Astrocyte (in vitro differentiated cells and primary cell): ENCODE data around the gene LRRFIP1. TPM values are rescaled to one million over a fixed set of nuclear protein-coding genes. Genes with fewer than 3 reads are reported as not detected.

ENCODE experiments used
- DNase-seq: peaks from one replicate; pipeline ENCODE4 v3.0.0-alpha.2; 2010; ENCODE audit warnings: low read depth
- FAIRE-seq: peaks from 2 replicates; lab custom pipeline; 2011; peaks lifted over from hg19 to GRCh38; lab: Jason Lieb, UNC
- H2AFZ ChIP-seq: 2 replicates; pipeline ENCODE4 v1.6.0; 2012; ENCODE audit warnings: low read depth, low read length, inconsistent platforms
- H3K27ac ChIP-seq: 2 replicates; pipeline ENCODE4 v1.5.1; 2011; ENCODE audit warnings: low read depth, low read length, inconsistent platforms
- H3K27me3 ChIP-seq: 2 replicates; pipeline ENCODE4 v1.6.0; 2011; ENCODE audit warnings: low read length, inconsistent platforms; ENCODE audit not compliant: insufficient read depth
- H3K36me3 ChIP-seq: 2 replicates; pipeline ENCODE4 v1.5.1; 2011; ENCODE audit warnings: low read length, inconsistent platforms; ENCODE audit not compliant: insufficient read depth
- H3K4me1 ChIP-seq: 2 replicates; pipeline ENCODE4 v1.5.1; 2011; ENCODE audit warnings: low read length, inconsistent platforms; ENCODE audit not compliant: insufficient read depth
- H3K4me2 ChIP-seq: 2 replicates; pipeline ENCODE4 v1.6.0; 2012; ENCODE audit warnings: low read length, inconsistent platforms
- H3K4me3 ChIP-seq: 2 replicates; pipeline ENCODE4 v1.5.1; 2011; ENCODE audit warnings: low read depth, mild to moderate bottlenecking, low read length, inconsistent platforms; ENCODE audit not compliant: insufficient read depth
- H3K79me2 ChIP-seq: 2 replicates; pipeline ENCODE4 v1.6.0; 2012; ENCODE audit warnings: mild to moderate bottlenecking, low read length, inconsistent platforms; ENCODE audit not compliant: insufficient read depth
- H3K9ac ChIP-seq: 2 replicates; pipeline ENCODE4 v1.6.0; 2012; ENCODE audit warnings: mild to moderate bottlenecking, low read length, inconsistent platforms
- H3K9me3 ChIP-seq: 2 replicates; pipeline ENCODE4 v1.5.1; 2012; ENCODE audit warnings: low read depth, mild to moderate bottlenecking, low read length, inconsistent platforms; ENCODE audit not compliant: insufficient read depth
- H4K20me1 ChIP-seq: 2 replicates; pipeline ENCODE4 v1.6.0; 2012; ENCODE audit warnings: low read length, inconsistent platforms; ENCODE audit not compliant: insufficient read depth
- H3K27ac Mint-ChIP-seq: one replicate; pipeline ENCODE4 v1.8.0; 2021; ENCODE audit warnings: mild to moderate bottlenecking, mixed read lengths; ENCODE audit not compliant: unreplicated experiment
- H3K27me3 Mint-ChIP-seq: one replicate; pipeline ENCODE4 v1.8.0; 2021; ENCODE audit warnings: low read depth, mixed read lengths; ENCODE audit not compliant: unreplicated experiment
- H3K36me3 Mint-ChIP-seq: one replicate; pipeline ENCODE4 v1.8.0; 2021; ENCODE audit warnings: low read depth, mixed read lengths; ENCODE audit not compliant: unreplicated experiment
- H3K4me1 Mint-ChIP-seq: one replicate; pipeline ENCODE4 v1.8.0; 2021; ENCODE audit warnings: low read depth, mixed read lengths; ENCODE audit not compliant: unreplicated experiment
- H3K4me3 Mint-ChIP-seq: one replicate; pipeline ENCODE4 v1.8.0; 2021; ENCODE audit warnings: mild to moderate bottlenecking, moderate library complexity, mixed read lengths; ENCODE audit not compliant: unreplicated experiment
- H3K9me3 Mint-ChIP-seq: one replicate; pipeline ENCODE4 v1.8.0; 2021; ENCODE audit warnings: mild to moderate bottlenecking, mixed read lengths; ENCODE audit not compliant: unreplicated experiment
- EZH2 ChIP-seq: IDR thresholded peaks from 2 replicates; pipeline ENCODE4 v1.6.1; 2012; ENCODE audit warnings: mild to moderate bottlenecking, low read length, inconsistent platforms; ENCODE audit not compliant: insufficient read depth
- total RNA-seq: library from RNA; stranded (reverse); gene quantifications from 2 replicates; pipeline ENCODE4 v1.2.1, GENCODE V29; 2021
- TF ChIP-seq, protein P1 (sequence below): IDR thresholded peaks from 2 replicates; pipeline ENCODE4 v1.5.1; 2011; ENCODE audit warnings: low read depth, mild to moderate bottlenecking, inconsistent platforms, low read length, moderate library complexity; ENCODE audit not compliant: insufficient read depth

LRRFIP1 gene
- total RNA-seq, 1 donor from 2014 or later, result 83.3 TPM

DNA sequence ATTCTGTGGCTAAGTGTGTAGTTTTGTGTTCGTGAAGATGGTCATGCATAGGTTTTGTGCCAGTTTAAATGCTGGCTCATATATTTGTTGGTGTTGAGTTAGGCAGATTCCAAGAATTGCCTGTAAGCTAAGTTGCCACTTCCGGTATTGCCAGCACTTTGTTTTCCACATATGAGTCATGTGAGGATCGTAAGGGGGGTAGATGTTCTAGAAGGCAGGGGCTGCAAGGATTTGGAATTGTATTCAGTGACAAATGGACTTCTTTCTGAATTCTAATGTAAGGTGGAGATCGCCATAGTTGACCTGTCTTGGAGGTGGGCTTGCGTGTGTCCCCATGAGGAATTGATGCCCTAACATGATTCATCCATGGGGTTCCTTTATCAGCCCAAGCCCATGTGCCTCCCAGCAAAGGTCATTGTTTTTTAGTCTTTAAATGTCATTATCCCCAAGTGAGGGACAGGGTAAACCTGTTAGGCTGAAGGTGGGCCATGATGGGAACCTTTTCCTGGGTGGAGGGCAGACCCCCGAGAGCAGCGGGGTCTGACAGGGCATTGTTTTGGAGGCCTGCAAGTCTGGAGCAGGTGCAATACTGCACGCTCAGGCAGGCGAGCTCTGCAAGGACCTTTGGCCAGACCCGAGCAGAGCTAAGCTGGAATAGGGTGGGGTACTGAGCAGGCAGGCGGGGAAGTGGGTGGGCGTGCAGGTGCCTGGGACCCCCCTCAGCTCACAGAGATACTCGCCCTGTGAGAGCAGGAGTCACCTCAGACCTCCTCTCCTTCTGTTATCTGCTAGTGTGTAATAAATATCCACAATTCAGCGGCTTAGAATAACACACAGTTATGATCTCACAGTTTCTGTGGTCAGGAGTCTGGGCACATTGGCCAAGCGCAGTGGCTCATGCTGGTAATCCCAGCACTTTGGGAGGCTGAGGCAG lies 77.4 kb downstream of the LRRFIP1 start:
- Mint-ChIP-seq H3K27me3 (no peaks in the 10 kb centered on the region), H3K4me3 (peak overlapping the region; percentile 2), H3K4me1 (peaks cover 56% of the 10 kb centered on the region), H3K36me3 (no peaks in the 10 kb centered on the region), H3K27ac (peak overlapping the region; percentile 100), H3K9me3 (no peaks in the 10 kb centered on the region)
- Histone ChIP-seq H4K20me1 (peaks cover 89% of the 10 kb centered on the region), H3K4me1 (peaks cover 53% of the 10 kb centered on the region), H3K36me3 (peaks cover 6% of the 10 kb centered on the region), H3K4me3 (no peak overlapping the region), H3K27me3 (no peaks in the 10 kb centered on the region), H3K27ac (peak overlapping the region; percentile 95), H3K79me2 (peaks cover 95% of the 10 kb centered on the region), H2AFZ (no peak overlapping the region), H3K4me2 (peak overlapping the region; percentile 81), H3K9me3 (no peaks in the 10 kb centered on the region), H3K9ac (peak overlapping the region; percentile 84)
- TF ChIP-seq, protein P1, sequence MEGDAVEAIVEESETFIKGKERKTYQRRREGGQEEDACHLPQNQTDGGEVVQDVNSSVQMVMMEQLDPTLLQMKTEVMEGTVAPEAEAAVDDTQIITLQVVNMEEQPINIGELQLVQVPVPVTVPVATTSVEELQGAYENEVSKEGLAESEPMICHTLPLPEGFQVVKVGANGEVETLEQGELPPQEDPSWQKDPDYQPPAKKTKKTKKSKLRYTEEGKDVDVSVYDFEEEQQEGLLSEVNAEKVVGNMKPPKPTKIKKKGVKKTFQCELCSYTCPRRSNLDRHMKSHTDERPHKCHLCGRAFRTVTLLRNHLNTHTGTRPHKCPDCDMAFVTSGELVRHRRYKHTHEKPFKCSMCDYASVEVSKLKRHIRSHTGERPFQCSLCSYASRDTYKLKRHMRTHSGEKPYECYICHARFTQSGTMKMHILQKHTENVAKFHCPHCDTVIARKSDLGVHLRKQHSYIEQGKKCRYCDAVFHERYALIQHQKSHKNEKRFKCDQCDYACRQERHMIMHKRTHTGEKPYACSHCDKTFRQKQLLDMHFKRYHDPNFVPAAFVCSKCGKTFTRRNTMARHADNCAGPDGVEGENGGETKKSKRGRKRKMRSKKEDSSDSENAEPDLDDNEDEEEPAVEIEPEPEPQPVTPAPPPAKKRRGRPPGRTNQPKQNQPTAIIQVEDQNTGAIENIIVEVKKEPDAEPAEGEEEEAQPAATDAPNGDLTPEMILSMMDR, result no peak
- no peak for TF ChIP-seq EZH2
- DNase-seq (peak; percentile 71), FAIRE-seq (peak; percentile 67)

DNA sequence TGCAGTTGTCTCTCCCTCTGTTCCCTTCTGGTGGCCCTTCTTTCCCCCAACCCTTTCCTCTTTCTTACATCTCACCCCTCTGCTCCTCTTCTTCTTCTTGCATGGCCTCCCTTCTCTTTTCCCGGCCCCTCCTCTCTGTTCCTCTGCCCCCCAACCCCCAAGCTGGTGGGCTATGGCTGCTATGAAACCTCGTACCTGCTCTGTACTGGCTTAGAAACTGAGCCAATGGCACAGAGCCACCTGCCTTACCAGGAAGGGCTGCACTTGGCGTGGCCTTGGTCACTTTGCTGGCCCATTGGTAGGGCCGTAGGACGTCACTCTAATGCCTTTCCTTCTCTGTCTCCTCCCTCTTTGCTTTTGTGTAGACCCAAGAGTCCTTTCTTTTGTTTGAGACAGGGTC lies 78.9 kb downstream of the LRRFIP1 start:
- Histone ChIP-seq H2AFZ (no peak overlapping the region), H4K20me1 (peaks cover 81% of the 10 kb centered on the region), H3K27ac (no peak overlapping the region), H3K4me3 (no peak overlapping the region), H3K9ac (no peak overlapping the region), H3K9me3 (no peaks in the 10 kb centered on the region), H3K79me2 (peaks cover 91% of the 10 kb centered on the region), H3K4me1 (peaks cover 38% of the 10 kb centered on the region), H3K4me2 (no peak overlapping the region), H3K36me3 (peaks cover 9% of the 10 kb centered on the region), H3K27me3 (no peaks in the 10 kb centered on the region)
- no peaks in the 10 kb centered on the region for H3K27me3 Mint-ChIP-seq
- peak overlapping the region; percentile 91 for H3K27ac Mint-ChIP-seq
- DNase-seq (no peak), FAIRE-seq (no peak)
- no peak overlapping the region for H3K4me3 Mint-ChIP-seq
- peaks cover 43% of the 10 kb centered on the region for H3K4me1 Mint-ChIP-seq
- H3K9me3 Mint-ChIP-seq, result no peaks in the 10 kb centered on the region
- no peak for TF ChIP-seq EZH2
- TF ChIP-seq, protein P1, result no peak
- peaks cover 3% of the 10 kb centered on the region for H3K36me3 Mint-ChIP-seq

DNA sequence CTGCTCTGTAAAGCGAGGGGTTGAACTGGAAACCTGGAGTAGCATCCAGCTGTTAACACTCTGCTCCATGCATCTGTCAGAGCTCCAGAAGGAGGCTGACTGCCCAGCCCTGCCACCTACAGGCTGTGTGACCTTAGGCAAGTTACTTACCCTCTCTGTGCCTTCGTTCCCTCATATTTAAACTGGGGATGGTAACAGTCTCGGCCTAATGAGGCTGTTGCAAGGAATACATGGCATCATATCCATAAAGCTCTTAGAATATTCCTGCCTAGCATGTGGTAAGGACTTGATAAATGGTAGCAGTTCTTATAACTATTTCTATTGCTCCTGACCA lies 80.6 kb downstream of the LRRFIP1 start:
- Histone ChIP-seq H3K27me3 (no peaks in the 10 kb centered on the region), H2AFZ (no peak overlapping the region), H3K4me3 (no peak overlapping the region), H3K4me1 (peaks cover 21% of the 10 kb centered on the region), H4K20me1 (peaks cover 83% of the 10 kb centered on the region), H3K36me3 (peaks cover 9% of the 10 kb centered on the region), H3K9me3 (no peaks in the 10 kb centered on the region), H3K9ac (no peak overlapping the region), H3K79me2 (peaks cover 91% of the 10 kb centered on the region), H3K27ac (no peak overlapping the region), H3K4me2 (no peak overlapping the region)
- Mint-ChIP-seq H3K27ac (no peak overlapping the region), H3K27me3 (no peaks in the 10 kb centered on the region), H3K9me3 (no peaks in the 10 kb centered on the region), H3K4me3 (no peak overlapping the region), H3K4me1 (peaks cover 26% of the 10 kb centered on the region), H3K36me3 (peaks cover 12% of the 10 kb centered on the region)
- TF ChIP-seq EZH2, result no peak
- TF ChIP-seq, protein P1, result no peak
- DNase-seq (no peak), FAIRE-seq (no peak)
